SK-N-SH (cell line): ENCODE data around the gene MYRF. TPM values are rescaled to one million over a fixed set of nuclear protein-coding genes. Genes with fewer than 3 reads are reported as not detected.

ENCODE experiments used
- CTCF ChIA-PET: fragments of 300-600, 350-600 bp; formaldehyde crosslinking; extraction: SDS; loops from one replicate; lab custom pipeline; 2021; lab: Yijun Ruan, JAX
- POLR2A ChIA-PET: fragments of 350-600 bp; sonication (Branson Sonifier 250); formaldehyde crosslinking; extraction: SDS; loops from one replicate; lab custom pipeline; 2020; ENCODE audit warnings: antibody characterized with exemption, inconsistent platforms; lab: Yijun Ruan, JAX
- DNase-seq: peaks from one replicate; pipeline ENCODE4 v3.0.0; 2012
- H2AFZ ChIP-seq: fragments of 200-600 bp; sonication (generic); 2 replicates; pipeline ENCODE4 v1.8.1; 2016; ENCODE audit warnings: antibody characterized with exemption, mild to moderate bottlenecking, low read depth
- H3F3A ChIP-seq: fragments of 200-600 bp; sonication (generic); replicated peaks from 2 replicates; pipeline ENCODE3; 2016; ENCODE audit warnings: antibody characterized with exemption, mild to moderate bottlenecking; ENCODE audit not compliant: insufficient read depth
- H3K27ac ChIP-seq, 2 experiments: fragments of 200-500 bp in 1 of 2; fragments of 200-600 bp in 1 of 2; sonication (Bioruptor generic) in 1 of 2; sonication (generic), shearing (Covaris generic) in 1 of 2; 2 replicates each; pipeline versions ENCODE4 v1.5.1 to v1.6.1; 2014 to 2016; ENCODE audit warnings: low read depth in 2 of 2, inconsistent platforms in 1 of 2, low read length in 1 of 2, mild to moderate bottlenecking in 1 of 2, mixed read lengths in 1 of 2
- H3K27me3 ChIP-seq: fragments of 200-600 bp; sonication (generic), shearing (Covaris generic); 2 replicates; pipeline ENCODE4 v1.6.1; 2016; ENCODE audit warnings: mixed run types; ENCODE audit not compliant: insufficient read depth
- H3K36me3 ChIP-seq, 2 experiments: fragments of 200-500 bp in 1 of 2; fragments of 200-600 bp in 1 of 2; sonication (Bioruptor generic) in 1 of 2; sonication (generic) in 1 of 2; replicated peaks in 1 of 2; 2 replicates each; pipeline versions ENCODE3 to v1.5.1; 2014 to 2016; ENCODE audit warnings: low read length in 1 of 2, mild to moderate bottlenecking in 1 of 2; ENCODE audit not compliant: insufficient read depth in 2 of 2, control insufficient read depth in 1 of 2
- H3K4me1 ChIP-seq, 2 experiments: fragments of 200-500 bp in 1 of 2; fragments of 200-600 bp in 1 of 2; sonication (Bioruptor generic) in 1 of 2; sonication (generic), shearing (Covaris generic) in 1 of 2; 2 replicates each; pipeline versions ENCODE4 v1.5.1 to v1.6.1; 2014 to 2016; ENCODE audit warnings: low read depth in 1 of 2, low read length in 1 of 2, mixed run types in 1 of 2; ENCODE audit not compliant: insufficient read depth in 2 of 2, control insufficient read depth in 1 of 2
- H3K4me2 ChIP-seq: fragments of 200-600 bp; sonication (generic), shearing (Covaris generic); 2 replicates; pipeline ENCODE4 v1.6.1; 2017; ENCODE audit warnings: mixed run types
- H3K4me3 ChIP-seq, 2 experiments: fragments of 200-500 bp in 1 of 2; fragments of 200-600 bp in 1 of 2; sonication (Bioruptor generic) in 1 of 2; sonication (generic), shearing (Covaris generic) in 1 of 2; 2 replicates each; pipeline versions ENCODE4 v1.5.1 to v1.8.1; 2014 to 2016; ENCODE audit warnings: low read depth in 2 of 2, inconsistent platforms in 1 of 2, low read length in 1 of 2, mild to moderate bottlenecking in 1 of 2, mixed read lengths in 1 of 2, moderate library complexity in 1 of 2
- H3K79me2 ChIP-seq: fragments of 200-600 bp; sonication (generic); 2 replicates; pipeline ENCODE4 v1.8.1; 2017; ENCODE audit warnings: mild to moderate bottlenecking; ENCODE audit not compliant: insufficient read depth
- H3K9ac ChIP-seq: fragments of 200-600 bp; sonication (generic); 2 replicates; pipeline ENCODE4 v1.6.1; 2017; ENCODE audit warnings: mixed run types
- H3K9me2 ChIP-seq: fragments of 200-600 bp; sonication (generic); 2 replicates; pipeline ENCODE4 v1.6.1; 2017; ENCODE audit warnings: mixed run types
- H3K9me3 ChIP-seq: fragments of 200-600 bp; sonication (generic); 2 replicates; pipeline ENCODE4 v1.6.1; 2017; ENCODE audit warnings: mixed run types, mild to moderate bottlenecking, moderate library complexity
- H4K20me1 ChIP-seq: fragments of 200-600 bp; sonication (generic); 2 replicates; pipeline ENCODE4 v1.6.1; 2017; ENCODE audit warnings: mild to moderate bottlenecking, mixed run types; ENCODE audit not compliant: insufficient read depth
- EP300 ChIP-seq, 2 experiments: IDR thresholded peaks; 2 replicates each; pipeline versions ENCODE4 v1.4.0 to v1.6.1; 2012; ENCODE audit warnings: borderline replicate concordance in 1 of 2, low read depth in 1 of 2, low read length in 1 of 2
- FOSL2 ChIP-seq: IDR thresholded peaks from 2 replicates; pipeline ENCODE4 v1.4.0; 2012; ENCODE audit warnings: low read depth, mild to moderate bottlenecking, moderate library complexity, borderline replicate concordance
- GABPA ChIP-seq: IDR thresholded peaks from 2 replicates; pipeline ENCODE4 v1.4.0; 2012; ENCODE audit warnings: low read depth, mild to moderate bottlenecking
- GATA2 ChIP-seq: sonication (generic); formaldehyde crosslinking; IDR thresholded peaks from 2 replicates; pipeline ENCODE4 v1.5.0; 2020; ENCODE audit warnings: mild to moderate bottlenecking, missing genetic modification reagents
- MEF2A ChIP-seq: IDR thresholded peaks from 2 replicates; pipeline ENCODE4 v1.4.0; 2012; ENCODE audit warnings: low read depth, borderline replicate concordance
- MXI1 ChIP-seq: IDR thresholded peaks from 2 replicates; pipeline ENCODE4 v1.6.1; 2012; ENCODE audit warnings: mild to moderate bottlenecking, low read depth, low read length, improper control_type of control experiment
- NFIC ChIP-seq: IDR thresholded peaks from 2 replicates; pipeline ENCODE4 v1.4.0; 2012; ENCODE audit warnings: borderline replicate concordance
- NRF1 ChIP-seq: IDR thresholded peaks from 2 replicates; pipeline ENCODE4 v1.6.1; 2012; ENCODE audit warnings: low read depth, mild to moderate bottlenecking, low read length
- POLR2AphosphoS5 ChIP-seq: IDR thresholded peaks from 2 replicates; pipeline ENCODE4 v1.6.1; 2012; ENCODE audit warnings: low read depth, low read length
- RFX5 ChIP-seq: IDR thresholded peaks from 2 replicates; pipeline ENCODE4 v1.6.1; 2012; ENCODE audit warnings: mild to moderate bottlenecking, improper control_type of control experiment, low read length
- RXRA ChIP-seq: IDR thresholded peaks from 2 replicates; pipeline ENCODE4 v1.4.0; 2012; ENCODE audit warnings: low read depth, mild to moderate bottlenecking, borderline replicate concordance
- SMC3 ChIP-seq: IDR thresholded peaks from 2 replicates; pipeline ENCODE4 v1.6.1; 2012; ENCODE audit warnings: low read depth, low read length, improper control_type of control experiment
- TCF12 ChIP-seq: IDR thresholded peaks from 2 replicates; pipeline ENCODE4 v1.4.0; 2012
- TEAD4 ChIP-seq: IDR thresholded peaks from 2 replicates; pipeline ENCODE4 v1.4.0; 2012; ENCODE audit warnings: mild to moderate bottlenecking, borderline replicate concordance; ENCODE audit not compliant: insufficient read depth
- WGBS: methylation state at CpG from one replicate; pipeline ENCODE4 v1.1.6; 2017; ENCODE audit warnings: low lambda C conversion rate; 5-methylcytosine and 5-hydroxymethylcytosine counted together
- polyA plus RNA-seq, 3 experiments: library from polyadenylated mRNA; depleted of rRNA; stranded (reverse); fragments of >200 nt; gene quantifications; 2 replicates each; pipeline ENCODE4 v1.2.3, GENCODE V29; 2012
- TF ChIP-seq, protein P1 (sequence below): fragments of 200-600 bp; sonication (generic); IDR thresholded peaks from 2 replicates; pipeline ENCODE4 v1.6.1; 2017; ENCODE audit warnings: antibody characterized with exemption, mild to moderate bottlenecking, moderate library complexity
- TF ChIP-seq, protein P2 (sequence below): fragments of 150-350 bp; IDR thresholded peaks from 2 replicates; pipeline ENCODE4 v1.6.1; 2016; ENCODE audit warnings: mild to moderate bottlenecking, low read depth, low read length
- TF ChIP-seq, protein P3 (sequence below): IDR thresholded peaks from 2 replicates; pipeline ENCODE4 v1.4.0; 2012; ENCODE audit warnings: low read depth, borderline replicate concordance
- TF ChIP-seq, protein P4 (sequence below): IDR thresholded peaks from 2 replicates; pipeline ENCODE4 v1.4.0; 2012; ENCODE audit warnings: low read depth, borderline replicate concordance
- TF ChIP-seq, protein P5 (sequence below): fragments of 150-350 bp; IDR thresholded peaks from 2 replicates; pipeline ENCODE4 v1.6.1; 2017; ENCODE audit warnings: antibody characterized with exemption, low read length, low read depth, borderline replicate concordance
- TF ChIP-seq, protein P6 (sequence below): IDR thresholded peaks from 2 replicates; pipeline ENCODE4 v1.4.0; 2012; ENCODE audit warnings: low read depth

The MYRF gene
- polyA plus RNA-seq, 1 of the 3 experiments (the other 2 are of a cell fraction), result 2.8 TPM

DNA sequence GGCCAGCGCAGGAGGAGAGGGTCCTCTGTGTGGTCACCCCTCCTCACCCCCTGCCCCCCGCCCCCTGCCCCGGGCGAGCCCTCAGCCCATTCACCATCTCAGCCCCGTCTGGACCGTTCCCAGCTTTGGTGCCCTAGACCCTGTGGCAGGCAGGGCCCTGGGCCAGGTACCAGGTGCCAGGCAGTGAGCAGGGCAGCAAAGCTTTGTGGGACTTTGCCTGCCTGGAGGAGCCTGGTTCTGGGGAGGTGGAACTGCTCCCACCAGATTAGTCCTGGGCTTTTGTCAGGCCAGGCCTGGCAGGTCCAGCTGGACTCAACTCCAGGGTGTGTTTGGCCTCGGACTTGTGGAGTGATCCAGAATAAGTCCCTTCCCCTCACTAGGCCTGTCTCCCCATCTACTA, 13.7 kb upstream of the MYRF start:
- peaks cover 0 to 35% of the 10 kb centered on the region in 2 experiments for H3K36me3 ChIP-seq
- no peaks in the 10 kb centered on the region for H3K9me3 ChIP-seq
- ChIA-PET POLR2A (no interaction called here), CTCF (interaction anchor here (1.0 to 2.5 kb wide), 4 partner anchors 9 to 61 kb away, joined by 4 to 14 read pairs (median 7); partner anchors contain the start of gene DAGLA)
- H3K9me2 ChIP-seq, result no peaks in the 10 kb centered on the region
- no peaks in the 10 kb centered on the region for H4K20me1 ChIP-seq
- H3K27me3 ChIP-seq, result no peaks in the 10 kb centered on the region
- H3K4me2 ChIP-seq, result no peak overlapping the region
- H3K9ac ChIP-seq, result no peak overlapping the region
- no peak for DNase-seq
- no peaks in the 10 kb centered on the region for H3F3A ChIP-seq
- no peaks in the 10 kb centered on the region for H3K79me2 ChIP-seq
- no peaks in the 10 kb centered on the region for H3K4me1 ChIP-seq
- no CpG with 5 or more reads among the region's 7 CpGs for WGBS
- H3K4me3 ChIP-seq, result no peak overlapping the region
- TF ChIP-seq NFIC (no peak), NRF1 (no peak), EP300 (IDR thresholded peaks at IDR 0.05; ENCODE audit: borderline replicate concordance in 1 of 2, low read depth in 1 of 2, low read length in 1 of 2) (no peak)
- TF ChIP-seq, all 33 proteins: peak for 0
- no peak overlapping the region for H3K27ac ChIP-seq
- no peak overlapping the region for H2AFZ ChIP-seq

- CTCF ChIA-PET, result interaction anchor here (1.6 to 2.5 kb wide), 3 partner anchors 8 to 49 kb away, joined by 8 to 14 read pairs (median 11); no protein-coding TSS in a partner anchor
- DNase-seq, result no peak
- 94% methylated on average over 12 of the region's 15 CpGs for WGBS
- Histone ChIP-seq H3K27ac (no peak overlapping the region), H2AFZ (no peak overlapping the region), H3K79me2 (no peaks in the 10 kb centered on the region), H3K9ac (no peak overlapping the region), H3K4me2 (no peak overlapping the region), H3K4me1 (no peaks in the 10 kb centered on the region), H4K20me1 (no peaks in the 10 kb centered on the region), H3K9me3 (no peaks in the 10 kb centered on the region), H3K36me3 (peaks cover 0 to 35% of the 10 kb centered on the region in 2 experiments), H3F3A (no peaks in the 10 kb centered on the region), H3K27me3 (no peaks in the 10 kb centered on the region), H3K4me3 (no peak overlapping the region), H3K9me2 (no peaks in the 10 kb centered on the region)
- POLR2A ChIA-PET, result no interaction called here
- TF ChIP-seq, protein P1, sequence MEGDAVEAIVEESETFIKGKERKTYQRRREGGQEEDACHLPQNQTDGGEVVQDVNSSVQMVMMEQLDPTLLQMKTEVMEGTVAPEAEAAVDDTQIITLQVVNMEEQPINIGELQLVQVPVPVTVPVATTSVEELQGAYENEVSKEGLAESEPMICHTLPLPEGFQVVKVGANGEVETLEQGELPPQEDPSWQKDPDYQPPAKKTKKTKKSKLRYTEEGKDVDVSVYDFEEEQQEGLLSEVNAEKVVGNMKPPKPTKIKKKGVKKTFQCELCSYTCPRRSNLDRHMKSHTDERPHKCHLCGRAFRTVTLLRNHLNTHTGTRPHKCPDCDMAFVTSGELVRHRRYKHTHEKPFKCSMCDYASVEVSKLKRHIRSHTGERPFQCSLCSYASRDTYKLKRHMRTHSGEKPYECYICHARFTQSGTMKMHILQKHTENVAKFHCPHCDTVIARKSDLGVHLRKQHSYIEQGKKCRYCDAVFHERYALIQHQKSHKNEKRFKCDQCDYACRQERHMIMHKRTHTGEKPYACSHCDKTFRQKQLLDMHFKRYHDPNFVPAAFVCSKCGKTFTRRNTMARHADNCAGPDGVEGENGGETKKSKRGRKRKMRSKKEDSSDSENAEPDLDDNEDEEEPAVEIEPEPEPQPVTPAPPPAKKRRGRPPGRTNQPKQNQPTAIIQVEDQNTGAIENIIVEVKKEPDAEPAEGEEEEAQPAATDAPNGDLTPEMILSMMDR, result no peak
- no peak for TF ChIP-seq TCF12
- no peak for TF ChIP-seq POLR2AphosphoS5
- TF ChIP-seq, protein P2, sequence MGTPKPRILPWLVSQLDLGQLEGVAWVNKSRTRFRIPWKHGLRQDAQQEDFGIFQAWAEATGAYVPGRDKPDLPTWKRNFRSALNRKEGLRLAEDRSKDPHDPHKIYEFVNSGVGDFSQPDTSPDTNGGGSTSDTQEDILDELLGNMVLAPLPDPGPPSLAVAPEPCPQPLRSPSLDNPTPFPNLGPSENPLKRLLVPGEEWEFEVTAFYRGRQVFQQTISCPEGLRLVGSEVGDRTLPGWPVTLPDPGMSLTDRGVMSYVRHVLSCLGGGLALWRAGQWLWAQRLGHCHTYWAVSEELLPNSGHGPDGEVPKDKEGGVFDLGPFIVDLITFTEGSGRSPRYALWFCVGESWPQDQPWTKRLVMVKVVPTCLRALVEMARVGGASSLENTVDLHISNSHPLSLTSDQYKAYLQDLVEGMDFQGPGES, result no peak
- TF ChIP-seq RXRA, result no peak
- TF ChIP-seq GATA2 (CRISPR knock-in tag), result no peak
- TF ChIP-seq GABPA, result no peak
- TF ChIP-seq, protein P3, sequence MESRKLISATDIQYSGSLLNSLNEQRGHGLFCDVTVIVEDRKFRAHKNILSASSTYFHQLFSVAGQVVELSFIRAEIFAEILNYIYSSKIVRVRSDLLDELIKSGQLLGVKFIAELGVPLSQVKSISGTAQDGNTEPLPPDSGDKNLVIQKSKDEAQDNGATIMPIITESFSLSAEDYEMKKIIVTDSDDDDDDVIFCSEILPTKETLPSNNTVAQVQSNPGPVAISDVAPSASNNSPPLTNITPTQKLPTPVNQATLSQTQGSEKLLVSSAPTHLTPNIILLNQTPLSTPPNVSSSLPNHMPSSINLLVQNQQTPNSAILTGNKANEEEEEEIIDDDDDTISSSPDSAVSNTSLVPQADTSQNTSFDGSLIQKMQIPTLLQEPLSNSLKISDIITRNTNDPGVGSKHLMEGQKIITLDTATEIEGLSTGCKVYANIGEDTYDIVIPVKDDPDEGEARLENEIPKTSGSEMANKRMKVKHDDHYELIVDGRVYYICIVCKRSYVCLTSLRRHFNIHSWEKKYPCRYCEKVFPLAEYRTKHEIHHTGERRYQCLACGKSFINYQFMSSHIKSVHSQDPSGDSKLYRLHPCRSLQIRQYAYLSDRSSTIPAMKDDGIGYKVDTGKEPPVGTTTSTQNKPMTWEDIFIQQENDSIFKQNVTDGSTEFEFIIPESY, result no peak
- TF ChIP-seq, protein P4, sequence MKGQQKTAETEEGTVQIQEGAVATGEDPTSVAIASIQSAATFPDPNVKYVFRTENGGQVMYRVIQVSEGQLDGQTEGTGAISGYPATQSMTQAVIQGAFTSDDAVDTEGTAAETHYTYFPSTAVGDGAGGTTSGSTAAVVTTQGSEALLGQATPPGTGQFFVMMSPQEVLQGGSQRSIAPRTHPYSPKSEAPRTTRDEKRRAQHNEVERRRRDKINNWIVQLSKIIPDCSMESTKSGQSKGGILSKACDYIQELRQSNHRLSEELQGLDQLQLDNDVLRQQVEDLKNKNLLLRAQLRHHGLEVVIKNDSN, result no peak
- no peak for TF ChIP-seq RFX5
- TF ChIP-seq SMC3, result no peak
- no peak for TF ChIP-seq MEF2A
- TF ChIP-seq MXI1, result no peak
- no peak for TF ChIP-seq EP300 (IDR thresholded peaks at IDR 0.05; ENCODE audit: borderline replicate concordance in 1 of 2, low read depth in 1 of 2, low read length in 1 of 2)
- TF ChIP-seq FOSL2, result no peak
- no peak for TF ChIP-seq TEAD4
- TF ChIP-seq, protein P5, sequence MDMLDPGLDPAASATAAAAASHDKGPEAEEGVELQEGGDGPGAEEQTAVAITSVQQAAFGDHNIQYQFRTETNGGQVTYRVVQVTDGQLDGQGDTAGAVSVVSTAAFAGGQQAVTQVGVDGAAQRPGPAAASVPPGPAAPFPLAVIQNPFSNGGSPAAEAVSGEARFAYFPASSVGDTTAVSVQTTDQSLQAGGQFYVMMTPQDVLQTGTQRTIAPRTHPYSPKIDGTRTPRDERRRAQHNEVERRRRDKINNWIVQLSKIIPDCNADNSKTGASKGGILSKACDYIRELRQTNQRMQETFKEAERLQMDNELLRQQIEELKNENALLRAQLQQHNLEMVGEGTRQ, result no peak
- TF ChIP-seq, protein P6, sequence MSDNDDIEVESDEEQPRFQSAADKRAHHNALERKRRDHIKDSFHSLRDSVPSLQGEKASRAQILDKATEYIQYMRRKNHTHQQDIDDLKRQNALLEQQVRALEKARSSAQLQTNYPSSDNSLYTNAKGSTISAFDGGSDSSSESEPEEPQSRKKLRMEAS, result no peak
Observed at GRCh38 chr11:61739413-61739812, 13.0 kb upstream of the MYRF start.
